Karpas-422 (cell line): ENCODE data around the gene PLCB1. TPM values are rescaled to one million over a fixed set of nuclear protein-coding genes. Genes with fewer than 3 reads are reported as not detected.

ENCODE experiments used
- DNase-seq: peaks from one replicate; pipeline ENCODE4 v3.0.0-alpha.2; 2015
- H2AFZ ChIP-seq: fragments of 200-600 bp; sonication (generic); 2 replicates; pipeline ENCODE4 v1.6.1; 2014; ENCODE audit warnings: antibody characterized with exemption, low read length, mixed read lengths
- H3K27ac ChIP-seq: fragments of 200-600 bp; sonication (generic); 2 replicates; pipeline ENCODE4 v1.5.1; 2014; ENCODE audit warnings: mild to moderate bottlenecking, low read length, moderate library complexity
- H3K27me3 ChIP-seq: fragments of 200-600 bp; sonication (generic); 2 replicates; pipeline ENCODE4 v1.6.1; 2014; ENCODE audit warnings: low read length, mixed read lengths
- H3K36me3 ChIP-seq: fragments of 200-600 bp; sonication (generic); 2 replicates; pipeline ENCODE4 v1.6.1; 2014; ENCODE audit warnings: low read length, mixed read lengths; ENCODE audit not compliant: insufficient read depth
- H3K4me1 ChIP-seq: fragments of 200-600 bp; sonication (generic); 2 replicates; pipeline ENCODE4 v1.6.1; 2014; ENCODE audit warnings: mild to moderate bottlenecking, low read length, mixed read lengths
- H3K4me2 ChIP-seq: fragments of 200-600 bp; sonication (generic); 2 replicates; pipeline ENCODE4 v1.6.1; 2014; ENCODE audit warnings: low read length, low read depth, mild to moderate bottlenecking; ENCODE audit not compliant: poor library complexity, severe bottlenecking
- H3K4me3 ChIP-seq: fragments of 200-600 bp; sonication (generic); 2 replicates; pipeline ENCODE4 v1.5.1; 2014; ENCODE audit warnings: mild to moderate bottlenecking, antibody characterized with exemption, low read length, mixed read lengths
- H3K79me2 ChIP-seq: fragments of 200-600 bp; sonication (generic); 2 replicates; pipeline ENCODE4 v1.6.1; 2014; ENCODE audit warnings: mild to moderate bottlenecking, low read length, mixed read lengths
- H3K9ac ChIP-seq: fragments of 200-600 bp; sonication (generic); 2 replicates; pipeline ENCODE4 v1.6.0; 2014; ENCODE audit warnings: low read length
- H3K9me2 ChIP-seq: fragments of 200-600 bp; sonication (generic), shearing (Covaris generic); replicated peaks from 2 replicates; pipeline ENCODE4 v1.6.0; 2014; ENCODE audit warnings: mild to moderate bottlenecking, low read length, moderate library complexity; ENCODE audit not compliant: insufficient read depth
- H3K9me3 ChIP-seq: fragments of 300-700, 200-600 bp; sonication (generic); 2 replicates; pipeline ENCODE4 v1.6.1; 2014; ENCODE audit warnings: low read length, mixed read lengths
- H4K20me1 ChIP-seq: fragments of 200-600 bp; sonication (generic); 2 replicates; pipeline ENCODE4 v1.6.1; 2014; ENCODE audit warnings: mild to moderate bottlenecking, antibody characterized with exemption, low read length, low read depth; ENCODE audit not compliant: insufficient read depth
- total RNA-seq: library from RNA; depleted of rRNA; stranded (reverse); fragments of >200 nt; shearing (Covaris generic); gene quantifications from 2 replicates; pipeline ENCODE4 v1.2.3, GENCODE V29; 2014; ENCODE audit warnings: low replicate concordance

PLCB1 gene
- total RNA-seq, 1 experiment from 2014 or later: 0.82 TPM

GRCh38 chr20:8363970-8364733, 232.1 kb downstream of the PLCB1 start:
- Histone ChIP-seq H4K20me1 (no peaks in the 10 kb centered on the region), H3K27ac (no peak overlapping the region), H3K9me3 (no peaks in the 10 kb centered on the region), H3K4me2 (no peak overlapping the region), H3K4me3 (no peak overlapping the region), H3K27me3 (no peaks in the 10 kb centered on the region), H2AFZ (no peak overlapping the region), H3K79me2 (no peaks in the 10 kb centered on the region), H3K9me2 (no peaks in the 10 kb centered on the region), H3K9ac (no peak overlapping the region), H3K4me1 (no peaks in the 10 kb centered on the region), H3K36me3 (no peaks in the 10 kb centered on the region)
- DNase-seq: no peak

DNA sequence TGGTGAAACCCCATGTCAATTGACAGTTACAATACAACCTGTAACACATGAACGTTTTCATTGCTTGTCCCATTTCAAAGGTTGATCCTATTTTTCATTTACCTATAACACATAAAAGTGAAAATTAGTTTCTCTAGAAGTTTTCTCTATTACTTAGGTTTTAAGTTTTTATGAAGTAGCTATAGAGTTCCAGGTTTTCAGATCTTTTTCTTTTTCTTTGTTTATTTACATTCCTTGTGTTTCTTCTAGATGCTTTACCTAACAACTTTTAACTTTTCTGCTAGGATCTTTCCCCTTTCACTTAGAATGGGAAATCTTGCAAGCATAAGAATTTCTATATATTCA, 232.6 kb downstream of the PLCB1 start:
- DNase-seq: no peak
- no peaks in the 10 kb centered on the region for H3K9me3 ChIP-seq
- no peaks in the 10 kb centered on the region for H3K27me3 ChIP-seq
- no peaks in the 10 kb centered on the region for H3K36me3 ChIP-seq
- no peak overlapping the region for H2AFZ ChIP-seq
- no peaks in the 10 kb centered on the region for H3K9me2 ChIP-seq
- no peaks in the 10 kb centered on the region for H3K4me1 ChIP-seq
- no peaks in the 10 kb centered on the region for H4K20me1 ChIP-seq
- H3K4me3 ChIP-seq: no peak overlapping the region
- no peak overlapping the region for H3K27ac ChIP-seq
- H3K9ac ChIP-seq: no peak overlapping the region
- no peaks in the 10 kb centered on the region for H3K79me2 ChIP-seq
- H3K4me2 ChIP-seq: no peak overlapping the region

GRCh38 chr20:8365634-8366033, 233.6 kb downstream of the PLCB1 start:
- Histone ChIP-seq H3K4me1 (no peaks in the 10 kb centered on the region), H3K4me2 (no peak overlapping the region)

GRCh38 chr20:8366303-8366923, 234.3 kb downstream of the PLCB1 start:
- no peaks in the 10 kb centered on the region for H3K4me1 ChIP-seq
- H3K9me3 ChIP-seq: no peaks in the 10 kb centered on the region
- H3K4me2 ChIP-seq: no peak overlapping the region

More at GRCh38 chr20:8365634-8366033, 233.6 kb downstream of the PLCB1 start:
- no peaks in the 10 kb centered on the region for H4K20me1 ChIP-seq
- H3K9me2 ChIP-seq: no peaks in the 10 kb centered on the region
- no peak for DNase-seq
- H3K36me3 ChIP-seq: no peaks in the 10 kb centered on the region
- H3K9me3 ChIP-seq: no peaks in the 10 kb centered on the region
- H3K27ac ChIP-seq: no peak overlapping the region
- H3K4me3 ChIP-seq: no peak overlapping the region
- H3K27me3 ChIP-seq: no peaks in the 10 kb centered on the region
- no peak overlapping the region for H3K9ac ChIP-seq
- H3K79me2 ChIP-seq: no peaks in the 10 kb centered on the region
- no peak overlapping the region for H2AFZ ChIP-seq

GRCh38 chr20:8367689-8368088, 235.6 kb downstream of the PLCB1 start:
- DNase-seq: no peak
- no peaks in the 10 kb centered on the region for H3K79me2 ChIP-seq
- H3K9me2 ChIP-seq: no peaks in the 10 kb centered on the region
- H3K4me2 ChIP-seq: no peak overlapping the region
- no peaks in the 10 kb centered on the region for H3K9me3 ChIP-seq
- no peak overlapping the region for H2AFZ ChIP-seq
- no peaks in the 10 kb centered on the region for H4K20me1 ChIP-seq
- H3K36me3 ChIP-seq: no peaks in the 10 kb centered on the region
- H3K4me1 ChIP-seq: no peaks in the 10 kb centered on the region
- H3K9ac ChIP-seq: no peak overlapping the region
- H3K4me3 ChIP-seq: no peak overlapping the region
- no peaks in the 10 kb centered on the region for H3K27me3 ChIP-seq
- H3K27ac ChIP-seq: no peak overlapping the region

More at GRCh38 chr20:8366303-8366923, 234.3 kb downstream of the PLCB1 start:
- no peaks in the 10 kb centered on the region for H4K20me1 ChIP-seq
- no peak overlapping the region for H3K4me3 ChIP-seq
- H2AFZ ChIP-seq: no peak overlapping the region
- H3K27ac ChIP-seq: no peak overlapping the region
- no peaks in the 10 kb centered on the region for H3K36me3 ChIP-seq
- no peaks in the 10 kb centered on the region for H3K27me3 ChIP-seq
- no peaks in the 10 kb centered on the region for H3K9me2 ChIP-seq
- DNase-seq: no peak
- no peaks in the 10 kb centered on the region for H3K79me2 ChIP-seq
- H3K9ac ChIP-seq: no peak overlapping the region

DNA sequence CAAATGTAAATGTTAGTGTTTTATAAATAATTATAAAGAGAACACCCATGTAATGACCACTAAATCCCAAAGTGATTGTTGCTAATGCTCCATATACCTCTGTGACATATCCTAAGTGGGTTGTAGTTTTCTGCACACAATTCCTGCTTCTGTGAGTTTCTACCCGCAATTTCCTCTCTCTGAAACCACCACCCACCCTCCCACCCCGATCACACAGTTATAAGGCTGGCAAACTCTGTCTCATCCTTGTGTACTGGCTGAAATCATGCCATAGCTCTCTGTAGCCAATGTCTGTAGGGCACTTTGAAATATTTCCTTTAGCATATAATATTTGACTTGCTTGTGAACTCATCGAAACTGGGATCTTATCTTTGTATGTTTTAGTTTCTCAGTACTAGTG, 236.6 kb downstream of the PLCB1 start:
- H4K20me1 ChIP-seq: no peaks in the 10 kb centered on the region
- H3K79me2 ChIP-seq: no peaks in the 10 kb centered on the region
- no peaks in the 10 kb centered on the region for H3K4me1 ChIP-seq
- H3K36me3 ChIP-seq: no peaks in the 10 kb centered on the region
- H3K4me3 ChIP-seq: no peak overlapping the region
- no peak overlapping the region for H3K4me2 ChIP-seq
- H3K9me3 ChIP-seq: no peaks in the 10 kb centered on the region
- H3K9ac ChIP-seq: no peak overlapping the region
- H3K27me3 ChIP-seq: no peaks in the 10 kb centered on the region
- no peak for DNase-seq
- no peak overlapping the region for H2AFZ ChIP-seq
- H3K27ac ChIP-seq: no peak overlapping the region
- H3K9me2 ChIP-seq: no peaks in the 10 kb centered on the region

GRCh38 chr20:8369311-8369710, 237.2 kb downstream of the PLCB1 start:
- no peak for DNase-seq

GRCh38 chr20:8370774-8371173, 238.7 kb downstream of the PLCB1 start:
- H3K4me1 ChIP-seq: no peaks in the 10 kb centered on the region
- no peaks in the 10 kb centered on the region for H3K79me2 ChIP-seq
- no peak overlapping the region for H3K4me2 ChIP-seq
- H2AFZ ChIP-seq: no peak overlapping the region
- no peaks in the 10 kb centered on the region for H3K9me2 ChIP-seq
- H3K4me3 ChIP-seq: no peak overlapping the region
- no peak overlapping the region for H3K9ac ChIP-seq
- H3K36me3 ChIP-seq: no peaks in the 10 kb centered on the region
- H3K27ac ChIP-seq: no peak overlapping the region
- H4K20me1 ChIP-seq: no peaks in the 10 kb centered on the region
- no peaks in the 10 kb centered on the region for H3K9me3 ChIP-seq
- no peak for DNase-seq
- H3K27me3 ChIP-seq: no peaks in the 10 kb centered on the region

More at GRCh38 chr20:8369311-8369710, 237.2 kb downstream of the PLCB1 start:
- Histone ChIP-seq H3K36me3 (no peaks in the 10 kb centered on the region), H3K4me1 (no peaks in the 10 kb centered on the region), H3K4me3 (no peak overlapping the region), H3K4me2 (no peak overlapping the region), H3K9me2 (no peaks in the 10 kb centered on the region), H3K9me3 (no peaks in the 10 kb centered on the region), H4K20me1 (no peaks in the 10 kb centered on the region), H3K79me2 (no peaks in the 10 kb centered on the region), H3K9ac (no peak overlapping the region), H3K27me3 (no peaks in the 10 kb centered on the region), H2AFZ (no peak overlapping the region), H3K27ac (no peak overlapping the region)
